T-helper 2 cell treated with Interferon-gamma antibody and Interleukin-4, amounts not matched to agents 5 μg/mL and 100 μg/mL, for 36 hours (primary cell): ENCODE measurements around the gene STX10.

Source experiments
- DNase-seq: peaks from one replicate; pipeline ENCODE4 v3.0.0; 2021; ENCODE audit warnings: low spot score
- H3K27ac Mint-ChIP-seq: one replicate; pipeline ENCODE4 v1.8.0; 2021; ENCODE audit warnings: mild to moderate bottlenecking, mixed read lengths
- H3K27me3 Mint-ChIP-seq: one replicate; pipeline ENCODE4 v1.8.0; 2021; ENCODE audit warnings: low read depth, mixed read lengths
- H3K36me3 Mint-ChIP-seq: one replicate; pipeline ENCODE4 v1.8.0; 2021; ENCODE audit warnings: low read depth, mixed read lengths
- H3K4me1 Mint-ChIP-seq: one replicate; pipeline ENCODE4 v1.8.0; 2021; ENCODE audit warnings: low read depth, mixed read lengths
- H3K4me3 Mint-ChIP-seq: one replicate; pipeline ENCODE4 v1.8.0; 2022; ENCODE audit warnings: mild to moderate bottlenecking, moderate library complexity, mixed read lengths
- H3K9me3 Mint-ChIP-seq: one replicate; pipeline ENCODE4 v1.8.0; 2021; ENCODE audit warnings: mixed read lengths

Gene STX10

GRCh38 chr19:13139633-13140311, 10.4 kb downstream of the STX10 start:
- no peak for DNase-seq
- no peaks in the 10 kb centered on the region for H3K27me3 Mint-ChIP-seq
- no peak overlapping the region for H3K27ac Mint-ChIP-seq
- H3K36me3 Mint-ChIP-seq: peaks cover 23% of the 10 kb centered on the region
- no peaks in the 10 kb centered on the region for H3K4me1 Mint-ChIP-seq
- H3K4me3 Mint-ChIP-seq: no peak overlapping the region
- H3K9me3 Mint-ChIP-seq: no peaks in the 10 kb centered on the region

GRCh38 chr19:13138916-13139198, 11.3 kb downstream of the STX10 start:
- Mint-ChIP-seq H3K4me3 (no peak overlapping the region), H3K27ac (no peak overlapping the region), H3K27me3 (no peaks in the 10 kb centered on the region), H3K36me3 (peaks cover 21% of the 10 kb centered on the region), H3K9me3 (no peaks in the 10 kb centered on the region), H3K4me1 (peaks cover 1% of the 10 kb centered on the region)
- DNase-seq: no peak

- DNase-seq: no peak
- H3K27ac Mint-ChIP-seq: no peak overlapping the region
- H3K9me3 Mint-ChIP-seq: no peaks in the 10 kb centered on the region
- peaks cover 19% of the 10 kb centered on the region for H3K36me3 Mint-ChIP-seq
- no peak overlapping the region for H3K4me3 Mint-ChIP-seq
- H3K27me3 Mint-ChIP-seq: no peaks in the 10 kb centered on the region
- peaks cover 6% of the 10 kb centered on the region for H3K4me1 Mint-ChIP-seq
These were observed 11.8 kb downstream of the STX10 start for GRCh38 chr19:13138171-13138915.

GRCh38 chr19:13137290-13137794, 12.8 kb downstream of the STX10 start:
- H3K4me1 Mint-ChIP-seq: peaks cover 16% of the 10 kb centered on the region
- no peak for DNase-seq
- H3K4me3 Mint-ChIP-seq: no peak overlapping the region
- no peaks in the 10 kb centered on the region for H3K9me3 Mint-ChIP-seq
- no peaks in the 10 kb centered on the region for H3K27me3 Mint-ChIP-seq
- peaks cover 23% of the 10 kb centered on the region for H3K36me3 Mint-ChIP-seq
- H3K27ac Mint-ChIP-seq: no peak overlapping the region

GRCh38 chr19:13135068-13136062, 14.8 kb downstream of the STX10 start:
- no peak overlapping the region for H3K27ac Mint-ChIP-seq
- no peak for DNase-seq
- H3K27me3 Mint-ChIP-seq: no peaks in the 10 kb centered on the region
- H3K4me3 Mint-ChIP-seq: no peak overlapping the region
- peaks cover 24% of the 10 kb centered on the region for H3K4me1 Mint-ChIP-seq
- peaks cover 22% of the 10 kb centered on the region for H3K36me3 Mint-ChIP-seq
- no peaks in the 10 kb centered on the region for H3K9me3 Mint-ChIP-seq

- H3K27ac Mint-ChIP-seq: no peak overlapping the region
- H3K36me3 Mint-ChIP-seq: peaks cover 22% of the 10 kb centered on the region
- no peak overlapping the region for H3K4me3 Mint-ChIP-seq
- no peaks in the 10 kb centered on the region for H3K27me3 Mint-ChIP-seq
- peaks cover 24% of the 10 kb centered on the region for H3K4me1 Mint-ChIP-seq
- no peaks in the 10 kb centered on the region for H3K9me3 Mint-ChIP-seq
- no peak for DNase-seq
These were observed 15.5 kb downstream of the STX10 start for GRCh38 chr19:13134626-13135025.

- peaks cover 22% of the 10 kb centered on the region for H3K36me3 Mint-ChIP-seq
- H3K4me1 Mint-ChIP-seq: peaks cover 24% of the 10 kb centered on the region
- peak overlapping the region; percentile 78 for H3K4me3 Mint-ChIP-seq
- H3K9me3 Mint-ChIP-seq: no peaks in the 10 kb centered on the region
- H3K27ac Mint-ChIP-seq: peak overlapping the region; percentile 56
- no peaks in the 10 kb centered on the region for H3K27me3 Mint-ChIP-seq
- no peak for DNase-seq
These were observed 16.8 kb downstream of the STX10 start for GRCh38 chr19:13133241-13133870.

- no peaks in the 10 kb centered on the region for H3K27me3 Mint-ChIP-seq
- DNase-seq: peak; percentile 86
- H3K4me3 Mint-ChIP-seq: peak overlapping the region; percentile 78
- peaks cover 17% of the 10 kb centered on the region for H3K36me3 Mint-ChIP-seq
- H3K27ac Mint-ChIP-seq: peak overlapping the region; percentile 90
- H3K9me3 Mint-ChIP-seq: no peaks in the 10 kb centered on the region
- peaks cover 29% of the 10 kb centered on the region for H3K4me1 Mint-ChIP-seq
These were observed 17.5 kb downstream of the STX10 start for GRCh38 chr19:13132471-13133180.

- DNase-seq: no peak
- H3K27ac Mint-ChIP-seq: peak overlapping the region; percentile 5
- no peaks in the 10 kb centered on the region for H3K27me3 Mint-ChIP-seq
- peak overlapping the region; percentile 28 for H3K4me3 Mint-ChIP-seq
- peaks cover 11% of the 10 kb centered on the region for H3K36me3 Mint-ChIP-seq
- peaks cover 29% of the 10 kb centered on the region for H3K4me1 Mint-ChIP-seq
- no peaks in the 10 kb centered on the region for H3K9me3 Mint-ChIP-seq
These were observed 19.2 kb downstream of the STX10 start for GRCh38 chr19:13130886-13131490.

GRCh38 chr19:13129384-13129783, 20.8 kb downstream of the STX10 start:
- H3K4me1 Mint-ChIP-seq: peaks cover 29% of the 10 kb centered on the region
- no peak overlapping the region for H3K4me3 Mint-ChIP-seq
- no peak for DNase-seq

GRCh38 chr19:13128583-13128982, 21.6 kb downstream of the STX10 start:
- H3K4me1 Mint-ChIP-seq: peaks cover 26% of the 10 kb centered on the region
- peaks cover 8% of the 10 kb centered on the region for H3K36me3 Mint-ChIP-seq
- H3K9me3 Mint-ChIP-seq: no peaks in the 10 kb centered on the region
- no peak for DNase-seq
- no peaks in the 10 kb centered on the region for H3K27me3 Mint-ChIP-seq
- no peak overlapping the region for H3K4me3 Mint-ChIP-seq
- H3K27ac Mint-ChIP-seq: no peak overlapping the region

More at GRCh38 chr19:13129384-13129783, 20.8 kb downstream of the STX10 start:
- Mint-ChIP-seq H3K27me3 (no peaks in the 10 kb centered on the region), H3K27ac (no peak overlapping the region), H3K36me3 (peaks cover 8% of the 10 kb centered on the region), H3K9me3 (no peaks in the 10 kb centered on the region)

GRCh38 chr19:13127811-13128575, 22.2 kb downstream of the STX10 start:
- H3K9me3 Mint-ChIP-seq: no peaks in the 10 kb centered on the region
- DNase-seq: no peak
- H3K27me3 Mint-ChIP-seq: no peaks in the 10 kb centered on the region
- H3K27ac Mint-ChIP-seq: peak overlapping the region; percentile 38
- H3K36me3 Mint-ChIP-seq: peaks cover 8% of the 10 kb centered on the region
- H3K4me1 Mint-ChIP-seq: peaks cover 20% of the 10 kb centered on the region
- no peak overlapping the region for H3K4me3 Mint-ChIP-seq
